Lower leg skin (tissue), 3 donors: ENCODE measurements around the gene CEBPA.

Experiments
- POLR2A ChIP-seq, 2 donors: fragments of 450-650 bp; IDR thresholded peaks; one replicate each; pipeline ENCODE4 v1.6.1; 2016 to 2017; ENCODE audit warnings: antibody characterized with exemption in 2 of 2, mild to moderate bottlenecking in 1 of 2, moderate library complexity in 1 of 2
- TF ChIP-seq, protein P1 (sequence below), 3 donors: fragments of 450-650 bp; IDR thresholded peaks; one replicate each; pipeline ENCODE4 v1.5.1; 2016; ENCODE audit warnings: antibody characterized with exemption in 3 of 3, mild to moderate bottlenecking in 3 of 3, moderate library complexity in 2 of 3

GRCh38 chr19:33275933-33276619 is 26.3 kb downstream of the CEBPA start:
- TF ChIP-seq, protein P1, sequence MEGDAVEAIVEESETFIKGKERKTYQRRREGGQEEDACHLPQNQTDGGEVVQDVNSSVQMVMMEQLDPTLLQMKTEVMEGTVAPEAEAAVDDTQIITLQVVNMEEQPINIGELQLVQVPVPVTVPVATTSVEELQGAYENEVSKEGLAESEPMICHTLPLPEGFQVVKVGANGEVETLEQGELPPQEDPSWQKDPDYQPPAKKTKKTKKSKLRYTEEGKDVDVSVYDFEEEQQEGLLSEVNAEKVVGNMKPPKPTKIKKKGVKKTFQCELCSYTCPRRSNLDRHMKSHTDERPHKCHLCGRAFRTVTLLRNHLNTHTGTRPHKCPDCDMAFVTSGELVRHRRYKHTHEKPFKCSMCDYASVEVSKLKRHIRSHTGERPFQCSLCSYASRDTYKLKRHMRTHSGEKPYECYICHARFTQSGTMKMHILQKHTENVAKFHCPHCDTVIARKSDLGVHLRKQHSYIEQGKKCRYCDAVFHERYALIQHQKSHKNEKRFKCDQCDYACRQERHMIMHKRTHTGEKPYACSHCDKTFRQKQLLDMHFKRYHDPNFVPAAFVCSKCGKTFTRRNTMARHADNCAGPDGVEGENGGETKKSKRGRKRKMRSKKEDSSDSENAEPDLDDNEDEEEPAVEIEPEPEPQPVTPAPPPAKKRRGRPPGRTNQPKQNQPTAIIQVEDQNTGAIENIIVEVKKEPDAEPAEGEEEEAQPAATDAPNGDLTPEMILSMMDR (IDR thresholded peaks at IDR 0.05), result no peak
- TF ChIP-seq POLR2A (IDR thresholded peaks at IDR 0.05), result no peak
